ENCODE measurements around the gene MALT1.

GRCh38 chr18:58674863-58675472 is 3.7 kb downstream of the MALT1 start:
- no peak for TF ChIP-seq CTCF (IDR thresholded peaks at IDR 0.05)
- TF ChIP-seq POLR2A (IDR thresholded peaks at IDR 0.05) = no peak
